Esophagus squamous epithelium (tissue), 4 donors: ENCODE results near the gene UNC5C.

Experiments used
- POLR2A ChIP-seq, 4 donors: fragments of 450-650 bp; IDR thresholded peaks; one replicate each; pipeline ENCODE4 v1.6.1; 2017; ENCODE audit warnings: antibody characterized with exemption in 4 of 4, mild to moderate bottlenecking in 4 of 4, moderate library complexity in 3 of 4
- TF ChIP-seq, protein P1 (sequence below), 6 experiments: fragments of 450-650 bp in 4 of 6; fragments of 200-600 bp in 2 of 6; sonication (generic) in 2 of 6; IDR thresholded peaks; one replicate each; pipeline ENCODE4 v1.5.1; 2016 to 2019; ENCODE audit warnings: antibody characterized with exemption in 6 of 6, mild to moderate bottlenecking in 4 of 6, moderate library complexity in 4 of 6

DNA sequence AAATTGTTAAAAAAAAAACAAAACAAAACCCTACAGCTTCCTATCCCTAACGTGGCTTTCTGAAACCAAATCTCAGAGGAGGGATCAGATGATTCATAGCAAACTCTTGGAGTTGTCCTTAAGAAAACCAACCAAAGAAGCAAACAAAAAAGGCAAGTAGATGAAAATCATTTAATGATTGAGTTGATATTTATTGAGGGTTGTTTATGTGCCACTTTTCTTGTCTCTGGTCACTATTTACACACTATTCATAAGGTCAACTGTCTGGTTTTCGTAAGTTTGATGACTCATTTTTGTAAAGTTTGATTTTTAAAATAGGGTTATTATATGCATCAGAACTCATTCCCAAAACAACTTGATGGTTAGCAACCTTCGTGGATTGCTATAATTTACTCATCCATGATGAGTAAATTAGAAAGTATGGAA is 133.4 kb downstream of the UNC5C start:
- TF ChIP-seq, protein P1, sequence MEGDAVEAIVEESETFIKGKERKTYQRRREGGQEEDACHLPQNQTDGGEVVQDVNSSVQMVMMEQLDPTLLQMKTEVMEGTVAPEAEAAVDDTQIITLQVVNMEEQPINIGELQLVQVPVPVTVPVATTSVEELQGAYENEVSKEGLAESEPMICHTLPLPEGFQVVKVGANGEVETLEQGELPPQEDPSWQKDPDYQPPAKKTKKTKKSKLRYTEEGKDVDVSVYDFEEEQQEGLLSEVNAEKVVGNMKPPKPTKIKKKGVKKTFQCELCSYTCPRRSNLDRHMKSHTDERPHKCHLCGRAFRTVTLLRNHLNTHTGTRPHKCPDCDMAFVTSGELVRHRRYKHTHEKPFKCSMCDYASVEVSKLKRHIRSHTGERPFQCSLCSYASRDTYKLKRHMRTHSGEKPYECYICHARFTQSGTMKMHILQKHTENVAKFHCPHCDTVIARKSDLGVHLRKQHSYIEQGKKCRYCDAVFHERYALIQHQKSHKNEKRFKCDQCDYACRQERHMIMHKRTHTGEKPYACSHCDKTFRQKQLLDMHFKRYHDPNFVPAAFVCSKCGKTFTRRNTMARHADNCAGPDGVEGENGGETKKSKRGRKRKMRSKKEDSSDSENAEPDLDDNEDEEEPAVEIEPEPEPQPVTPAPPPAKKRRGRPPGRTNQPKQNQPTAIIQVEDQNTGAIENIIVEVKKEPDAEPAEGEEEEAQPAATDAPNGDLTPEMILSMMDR (IDR thresholded peaks at IDR 0.05) = no peak
- TF ChIP-seq POLR2A (IDR thresholded peaks at IDR 0.05) = no peak
